Transverse colon (tissue), 4 donors: ENCODE results near the gene QKI. TPM values are rescaled to one million over a fixed set of nuclear protein-coding genes. Genes with fewer than 3 reads are reported as not detected.

Source experiments
- DNase-seq: peaks from one replicate; pipeline ENCODE4 v3.0.0-alpha.2; 2019
- H3K27ac ChIP-seq, 4 donors: fragments of 200-600 bp; sonication (generic); 2 replicates each; pipeline ENCODE4 v1.5.1; 2016 to 2018; ENCODE audit warnings: inconsistent platforms in 4 of 4
- H3K27me3 ChIP-seq: fragments of 200-600 bp; sonication (generic); 2 replicates; pipeline ENCODE4 v1.5.1; 2017; ENCODE audit warnings: inconsistent platforms
- H3K36me3 ChIP-seq, 4 donors: fragments of 200-600 bp; sonication (generic); 2 replicates each; pipeline ENCODE4 v1.5.1; 2017 to 2019; ENCODE audit warnings: inconsistent platforms in 4 of 4
- H3K4me1 ChIP-seq, 4 donors: fragments of 200-600 bp; sonication (generic); 2 replicates each; pipeline ENCODE4 v1.5.1; 2017 to 2020; ENCODE audit warnings: inconsistent platforms in 4 of 4
- H3K4me3 ChIP-seq, 4 donors: fragments of 200-600 bp; sonication (generic); 1 replicate in 1 of 4; 2 replicates in 3 of 4; pipeline versions ENCODE4 v1.5.1 to v1.6.1; 2017 to 2019; ENCODE audit warnings: inconsistent platforms in 4 of 4
- H3K9me3 ChIP-seq, 2 donors: fragments of 200-600 bp; sonication (generic); 2 replicates each; pipeline ENCODE4 v1.5.1; 2017 to 2019; ENCODE audit warnings: inconsistent platforms in 2 of 2
- EP300 ChIP-seq: sonication (generic); formaldehyde crosslinking; IDR thresholded peaks from one replicate; pipeline ENCODE4 v1.6.1; 2017; ENCODE audit warnings: antibody characterized with exemption, low read depth
- POLR2A ChIP-seq: fragments of 450-650 bp; IDR thresholded peaks from one replicate; pipeline ENCODE4 v1.6.1; 2016; ENCODE audit warnings: antibody characterized with exemption, mild to moderate bottlenecking, moderate library complexity
- POLR2AphosphoS5 ChIP-seq, 3 donors: sonication (generic); formaldehyde crosslinking; IDR thresholded peaks; one replicate each; pipeline ENCODE4 v1.6.1; 2016; ENCODE audit warnings: antibody characterized with exemption in 3 of 3
- WGBS, 2 donors: methylation state at CpG; one replicate each; pipeline ENCODE4 v1.1.5; 2018; ENCODE audit warnings: low coverage in 1 of 2; 5-methylcytosine and 5-hydroxymethylcytosine counted together
- in situ Hi-C, 4 donors: fragments of 200-750 bp; cut with MboI; loops; one replicate each; pipeline versions ENCODE4 v1.15.0 to v1.15.1; 2017; ENCODE audit warnings: low sequenced_read_pairs in 3 of 4, low pct_ligation_motif_present in 1 of 4, low pct_unique_long_range_greater_than_20kb in 1 of 4
- intact Hi-C: fragments of 100-400 bp; cut with DNase I; formaldehyde crosslinking; loops from one replicate; pipeline ENCODE4 v1.15.1; 2023; ENCODE audit warnings: low total_unique reads
- total RNA-seq, 4 donors: library from RNA; depleted of rRNA; stranded (reverse); fragments of >200 nt; gene quantifications; one replicate each; pipeline ENCODE4 v1.1.0, GENCODE V29; 2016
- TF ChIP-seq, protein P1 (sequence below), 5 experiments: fragments of 200-600 bp in 3 of 5; fragments of 450-650 bp in 2 of 5; sonication (generic) in 3 of 5; IDR thresholded peaks; 1 replicate in 2 of 5; 2 replicates in 3 of 5; pipeline ENCODE4 v1.5.1; 2016 to 2017; ENCODE audit warnings: antibody characterized with exemption in 5 of 5, inconsistent platforms in 3 of 5, mild to moderate bottlenecking in 2 of 5, moderate library complexity in 1 of 5

Gene QKI
- total RNA-seq, 4 donors from 2014 or later, result 8.4 to 41.8 (median 22.7) TPM

DNA sequence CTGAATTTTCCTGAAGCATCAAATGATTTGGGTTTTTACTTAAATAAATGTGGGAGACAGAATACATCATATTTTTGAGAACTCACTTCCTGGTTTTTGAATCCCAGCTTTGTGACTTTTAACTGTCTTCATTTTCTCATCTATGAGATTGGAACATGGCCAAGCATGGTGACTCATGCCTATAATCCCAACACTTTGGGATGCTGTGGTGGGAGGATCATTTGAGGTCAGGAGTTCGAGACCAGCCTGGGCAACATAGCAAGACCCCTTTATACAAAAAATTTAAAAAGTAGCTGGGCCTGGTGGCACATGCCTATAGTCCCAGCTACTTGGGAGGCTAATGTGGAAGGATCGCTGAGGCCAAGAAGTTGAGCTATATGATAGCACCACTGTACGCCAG, 122.3 kb downstream of the QKI start:
- in situ Hi-C loops, result no loop called here

DNA sequence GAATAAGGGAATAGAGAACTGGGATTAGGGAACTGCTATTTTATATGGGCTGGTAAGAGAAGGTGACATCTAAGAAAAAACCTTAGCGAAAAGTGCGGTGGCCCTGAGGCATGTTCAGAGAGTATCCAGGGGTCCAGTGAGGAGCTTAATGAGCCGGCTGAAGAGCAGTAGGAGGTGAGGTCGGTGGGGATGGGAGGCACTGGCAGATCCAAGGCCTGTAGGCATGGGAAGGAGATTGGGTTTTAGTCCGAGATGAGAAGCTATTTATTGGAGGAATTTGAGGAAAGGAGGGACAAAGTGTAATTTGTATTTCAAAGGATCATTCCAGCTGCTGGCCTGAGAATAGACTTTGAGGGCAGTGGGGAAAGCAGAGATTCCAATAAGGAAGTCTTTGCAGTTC, 123.8 kb downstream of the QKI start:
- in situ Hi-C loops (no loop called here), intact Hi-C loops (no loop called here)
- Histone ChIP-seq H3K36me3 (no peaks in the 10 kb centered on the region), H3K4me1 (peaks cover 0 to 29% (median 12%) of the 10 kb centered on the region in 4 donors), H3K27me3 (no peaks in the 10 kb centered on the region), H3K27ac (no peak overlapping the region), H3K9me3 (no peaks in the 10 kb centered on the region), H3K4me3 (no peak overlapping the region)
- TF ChIP-seq EP300 (no peak), POLR2A (no peak), POLR2AphosphoS5 (IDR thresholded peaks at IDR 0.05) (no peak)
- TF ChIP-seq, protein P1, sequence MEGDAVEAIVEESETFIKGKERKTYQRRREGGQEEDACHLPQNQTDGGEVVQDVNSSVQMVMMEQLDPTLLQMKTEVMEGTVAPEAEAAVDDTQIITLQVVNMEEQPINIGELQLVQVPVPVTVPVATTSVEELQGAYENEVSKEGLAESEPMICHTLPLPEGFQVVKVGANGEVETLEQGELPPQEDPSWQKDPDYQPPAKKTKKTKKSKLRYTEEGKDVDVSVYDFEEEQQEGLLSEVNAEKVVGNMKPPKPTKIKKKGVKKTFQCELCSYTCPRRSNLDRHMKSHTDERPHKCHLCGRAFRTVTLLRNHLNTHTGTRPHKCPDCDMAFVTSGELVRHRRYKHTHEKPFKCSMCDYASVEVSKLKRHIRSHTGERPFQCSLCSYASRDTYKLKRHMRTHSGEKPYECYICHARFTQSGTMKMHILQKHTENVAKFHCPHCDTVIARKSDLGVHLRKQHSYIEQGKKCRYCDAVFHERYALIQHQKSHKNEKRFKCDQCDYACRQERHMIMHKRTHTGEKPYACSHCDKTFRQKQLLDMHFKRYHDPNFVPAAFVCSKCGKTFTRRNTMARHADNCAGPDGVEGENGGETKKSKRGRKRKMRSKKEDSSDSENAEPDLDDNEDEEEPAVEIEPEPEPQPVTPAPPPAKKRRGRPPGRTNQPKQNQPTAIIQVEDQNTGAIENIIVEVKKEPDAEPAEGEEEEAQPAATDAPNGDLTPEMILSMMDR (IDR thresholded peaks at IDR 0.05), result no peak
- no peak for DNase-seq
- 86 to 90% methylated on average over 5 of the region's 5 CpGs for WGBS, 2 donors

More for the DNA sequence above, 122.3 kb downstream of the QKI start:
- DNase-seq, result no peak
- Histone ChIP-seq H3K4me1 (peaks cover 0 to 42% (median 13%) of the 10 kb centered on the region in 4 donors), H3K36me3 (no peaks in the 10 kb centered on the region), H3K9me3 (no peaks in the 10 kb centered on the region), H3K27me3 (no peaks in the 10 kb centered on the region), H3K27ac (no peak overlapping the region), H3K4me3 (no peak overlapping the region)
- intact Hi-C loops, result no loop called here
- WGBS, 2 donors, result 80 to 97% methylated on average over 2 to 3 of the region's 3 CpGs
- TF ChIP-seq POLR2A (no peak), POLR2AphosphoS5 (IDR thresholded peaks at IDR 0.05) (no peak), EP300 (no peak)
- TF ChIP-seq, protein P1 (IDR thresholded peaks at IDR 0.05), result no peak

DNA sequence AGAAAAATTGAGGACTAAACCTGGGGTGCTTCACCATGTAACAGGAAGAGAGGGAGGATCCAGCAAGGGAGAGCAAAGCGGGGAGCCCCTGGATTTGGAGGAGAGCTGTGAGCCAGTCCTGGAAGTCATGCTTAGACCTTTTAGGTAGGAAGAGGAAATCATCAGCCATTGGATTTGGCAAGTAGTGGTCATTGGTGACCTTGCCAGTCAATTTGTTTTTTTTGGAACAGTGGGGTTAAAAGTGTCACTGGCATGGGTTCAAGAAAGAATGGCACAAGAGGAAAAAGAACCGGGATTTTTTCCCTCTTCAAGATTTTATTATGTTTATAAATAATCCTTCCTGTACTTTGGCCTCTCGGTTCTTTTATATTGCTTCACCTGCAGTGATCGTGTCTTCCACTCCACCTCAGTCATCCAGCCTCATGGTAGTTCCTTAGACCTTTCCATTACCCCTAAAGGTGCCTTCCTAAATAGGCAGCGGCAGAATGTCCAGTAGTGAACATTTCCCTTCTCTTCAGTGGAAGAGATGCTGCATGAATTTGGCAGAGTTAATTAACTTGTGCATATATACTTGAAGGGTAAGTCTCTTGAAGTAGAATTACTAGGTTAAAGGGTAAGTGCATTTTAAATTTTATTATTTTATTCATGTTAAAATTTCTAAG, 124.7 kb downstream of the QKI start:
- TF ChIP-seq EP300 (no peak), POLR2A (no peak), POLR2AphosphoS5 (IDR thresholded peaks at IDR 0.05) (no peak)
- TF ChIP-seq, protein P1 (IDR thresholded peaks at IDR 0.05), result no peak
- Histone ChIP-seq H3K27ac (no peak overlapping the region), H3K36me3 (no peaks in the 10 kb centered on the region), H3K4me1 (peaks cover 0 to 20% (median 8%) of the 10 kb centered on the region in 4 donors), H3K9me3 (no peaks in the 10 kb centered on the region), H3K4me3 (no peak overlapping the region), H3K27me3 (no peaks in the 10 kb centered on the region)
- in situ Hi-C loops, result no loop called here
- DNase-seq, result no peak
- WGBS, 2 donors, result 36 to 55% methylated on average over 3 to 5 of the region's 5 CpGs
- intact Hi-C loops, result no loop called here

DNA sequence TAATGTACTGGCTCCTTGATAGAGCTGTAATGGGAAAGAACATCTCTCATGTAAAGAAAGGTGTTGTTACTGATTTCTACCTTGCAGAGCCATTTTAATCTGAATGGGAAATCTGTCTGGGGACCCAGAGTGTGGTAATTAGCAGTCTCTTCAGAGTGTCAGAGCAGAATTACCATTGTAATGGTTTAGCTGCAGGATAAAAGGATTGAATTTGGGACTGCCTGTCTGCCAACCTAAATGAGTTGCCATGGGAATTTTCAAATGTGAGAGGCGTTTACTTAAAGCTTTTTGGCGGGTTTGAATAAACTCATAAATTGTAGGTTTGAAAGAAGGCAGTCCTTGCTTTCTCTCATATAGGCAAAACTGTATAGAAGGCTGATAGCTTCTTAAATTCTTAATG, 128.8 kb downstream of the QKI start:
- in situ Hi-C loops, result no loop called here
- TF ChIP-seq POLR2AphosphoS5 (IDR thresholded peaks at IDR 0.05), result no peak
- no peak for TF ChIP-seq POLR2A
- TF ChIP-seq, protein P1 (IDR thresholded peaks at IDR 0.05), result no peak
- TF ChIP-seq EP300, result no peak

More for the DNA sequence above, 128.8 kb downstream of the QKI start:
- Histone ChIP-seq H3K27me3 (no peaks in the 10 kb centered on the region), H3K4me1 (peaks cover 0 to 19% (median 8%) of the 10 kb centered on the region in 4 donors), H3K4me3 (no peak overlapping the region), H3K9me3 (no peaks in the 10 kb centered on the region), H3K27ac (no peak overlapping the region), H3K36me3 (no peaks in the 10 kb centered on the region)
- 77 to 100% methylated on average over 2 of the region's 2 CpGs for WGBS, 2 donors
- intact Hi-C loops, result no loop called here
- no peak for DNase-seq
